HG02623 (cell line): Measurements from ENCODE around the gene MAP7.
"Not testable (repeated sequence)": the region's sequence is repeated elsewhere in the genome, so short reads cannot be mapped to it uniquely, and the experiment has no call there.

Experiments
- ATAC-seq: cut with Tn5 transposase; IDR thresholded peaks from one replicate; pipeline ENCODE4 v1.9.1; 2021; ENCODE audit warnings: moderate library complexity; ENCODE audit not compliant: unreplicated experiment

MAP7 gene

GRCh38 chr6:136471922-136472321 lies 78.3 kb downstream of the MAP7 start:
- ATAC-seq: no peak

DNA sequence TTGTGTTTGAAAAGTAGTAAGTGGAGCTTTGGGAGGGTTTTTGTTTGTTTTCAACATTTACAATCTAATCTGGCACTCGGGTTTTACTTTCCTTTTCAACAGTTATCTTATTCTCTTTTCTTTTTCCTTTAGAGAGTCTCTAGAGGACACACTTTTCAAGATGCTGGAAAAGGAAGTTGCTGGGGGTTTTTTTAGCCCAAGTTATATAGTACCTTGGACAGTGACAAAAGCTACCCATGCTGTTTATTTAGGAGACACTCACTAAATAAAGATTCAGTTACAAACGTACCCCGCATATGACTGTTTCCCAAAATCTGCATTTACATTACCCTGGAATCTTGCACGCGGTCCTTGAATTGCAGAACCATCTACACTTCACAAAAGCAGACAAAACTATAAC lies 78.8 kb downstream of the MAP7 start:
- no peak for ATAC-seq

DNA sequence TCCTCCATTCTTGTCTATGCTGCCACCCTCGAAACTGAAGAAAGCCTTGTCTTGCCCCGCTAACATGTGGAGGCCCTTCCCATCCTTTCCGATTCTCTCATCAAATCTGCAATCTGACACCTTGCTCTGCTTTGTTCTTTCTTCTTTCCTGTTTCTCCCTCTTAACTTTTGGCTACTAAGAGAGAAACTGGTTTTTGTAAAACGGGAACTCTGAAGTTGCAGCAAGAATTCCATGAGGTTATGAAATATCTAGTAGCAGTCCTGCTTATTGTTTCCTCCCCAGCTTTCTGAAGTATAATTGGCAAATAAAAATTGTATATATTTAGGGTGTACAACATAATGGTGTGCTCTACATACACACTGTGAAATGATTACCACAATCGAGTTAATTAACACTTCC lies 80.2 kb downstream of the MAP7 start:
- no peak for ATAC-seq

DNA sequence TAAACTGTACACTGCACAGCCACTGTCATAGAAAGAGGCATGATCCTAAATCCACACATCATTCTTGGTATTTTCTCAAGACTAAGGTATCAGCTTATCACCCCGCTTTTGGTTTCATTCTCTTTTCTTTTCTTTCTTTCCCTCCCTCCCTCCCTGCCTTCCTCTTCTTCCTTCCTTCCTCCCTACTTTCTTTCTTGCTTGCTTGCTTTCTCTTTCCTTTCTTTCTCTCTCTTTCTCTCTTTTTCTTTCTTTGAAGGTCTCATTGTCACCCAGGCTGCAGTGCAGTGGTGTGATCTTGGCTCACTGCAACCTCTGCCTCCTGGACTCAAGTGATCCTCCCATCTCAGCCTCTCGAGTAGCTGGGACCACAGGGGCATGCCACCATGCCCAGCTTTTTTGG lies 81.1 kb downstream of the MAP7 start:
- no peak for ATAC-seq

GRCh38 chr6:136468711-136469110 lies 81.5 kb downstream of the MAP7 start:
- no peak for ATAC-seq

DNA sequence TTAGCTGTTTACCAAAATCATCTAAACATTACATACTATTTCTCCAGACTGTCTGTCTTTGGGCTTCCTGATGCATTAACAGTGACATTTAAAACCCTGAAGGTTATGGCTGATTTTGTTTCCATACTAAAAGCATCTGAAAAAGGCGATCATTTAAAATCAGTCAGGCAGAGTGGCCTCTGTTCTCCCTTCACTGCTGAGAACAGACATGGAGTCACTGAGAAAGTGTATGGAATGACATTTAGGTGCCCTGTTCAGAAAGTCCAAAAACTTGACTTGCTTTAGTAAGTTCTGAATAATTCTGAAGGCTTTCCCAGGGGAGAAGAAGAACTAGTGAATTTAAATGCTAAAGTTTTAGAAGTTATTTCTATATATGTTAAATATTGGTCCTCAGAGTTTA lies 83.0 kb downstream of the MAP7 start:
- no peak for ATAC-seq

DNA sequence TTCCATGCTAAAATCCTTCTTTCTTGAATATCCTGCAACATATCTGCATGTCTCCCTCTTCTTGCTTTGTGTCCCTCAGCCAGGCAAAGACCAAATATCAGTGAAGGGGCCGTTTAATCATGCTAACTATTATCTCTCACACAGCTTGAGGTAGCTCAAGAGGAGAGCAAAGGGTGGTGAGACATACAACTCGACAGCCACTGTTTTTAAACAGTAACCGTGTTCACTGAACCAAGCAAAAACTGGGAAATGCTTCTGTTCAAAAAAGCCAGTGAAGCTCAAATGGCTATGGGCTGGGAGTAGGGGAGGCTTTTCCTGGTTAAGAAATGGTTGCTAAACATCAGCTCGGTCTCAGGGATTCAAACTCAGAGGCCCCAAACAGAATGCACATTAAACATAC lies 83.4 kb downstream of the MAP7 start:
- ATAC-seq: no peak

- ATAC-seq: no peak
Observed at GRCh38 chr6:136465766-136466303, 84.4 kb downstream of the MAP7 start.

- no peak for ATAC-seq
Observed at GRCh38 chr6:136464874-136465273, 85.3 kb downstream of the MAP7 start.

GRCh38 chr6:136464148-136464547 lies 86.1 kb downstream of the MAP7 start:
- peak; percentile 64 for ATAC-seq

- ATAC-seq: no peak
Observed at GRCh38 chr6:136463743-136464142, 86.5 kb downstream of the MAP7 start.

DNA sequence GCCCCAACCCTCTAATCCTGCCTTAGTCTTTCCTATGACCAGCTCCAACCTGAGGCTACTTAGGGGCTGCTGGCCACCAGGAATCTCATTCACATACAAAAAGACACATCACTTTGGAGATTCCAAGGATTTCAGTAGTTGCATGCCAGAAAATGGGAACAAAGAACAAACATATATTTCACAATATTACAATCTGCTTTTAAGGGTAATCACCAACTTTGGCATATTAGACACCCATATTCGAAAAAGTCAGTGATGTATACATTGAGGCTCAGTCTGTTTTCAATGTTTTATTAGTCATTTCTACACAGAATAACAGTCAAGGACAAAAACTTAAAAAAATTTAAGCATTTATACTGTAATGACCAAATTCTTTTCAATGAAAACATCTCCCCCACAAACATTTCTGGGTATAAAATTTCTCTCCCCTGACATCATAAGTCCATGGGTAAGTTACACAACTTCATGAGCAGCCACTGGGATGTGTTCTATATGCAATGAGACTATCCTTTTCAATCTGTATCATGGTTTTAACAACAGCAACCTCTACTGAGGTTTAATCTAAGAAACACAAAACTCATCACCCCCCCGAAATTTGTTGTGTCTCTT lies 103.5 kb downstream of the MAP7 start:
- no peak for ATAC-seq

DNA sequence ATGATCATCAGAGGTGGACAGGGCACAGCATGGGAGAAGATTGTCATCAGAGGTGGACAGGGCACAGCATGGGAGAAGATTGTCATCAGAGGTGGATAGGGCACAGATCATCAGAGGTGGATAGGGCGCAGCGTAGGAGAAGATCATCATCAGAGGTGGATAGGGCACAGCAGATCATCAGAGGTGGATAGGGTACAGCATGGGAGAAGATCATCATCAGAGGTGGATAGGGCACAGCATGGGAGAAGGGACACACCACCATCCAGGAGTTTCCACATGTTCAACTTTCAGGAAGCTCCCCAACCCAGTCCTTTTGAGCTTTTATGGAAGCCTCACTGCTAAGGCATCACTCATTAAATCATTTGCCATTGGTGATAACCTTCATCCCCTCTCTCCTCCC lies 104.1 kb downstream of the MAP7 start:
- no peak for ATAC-seq

DNA sequence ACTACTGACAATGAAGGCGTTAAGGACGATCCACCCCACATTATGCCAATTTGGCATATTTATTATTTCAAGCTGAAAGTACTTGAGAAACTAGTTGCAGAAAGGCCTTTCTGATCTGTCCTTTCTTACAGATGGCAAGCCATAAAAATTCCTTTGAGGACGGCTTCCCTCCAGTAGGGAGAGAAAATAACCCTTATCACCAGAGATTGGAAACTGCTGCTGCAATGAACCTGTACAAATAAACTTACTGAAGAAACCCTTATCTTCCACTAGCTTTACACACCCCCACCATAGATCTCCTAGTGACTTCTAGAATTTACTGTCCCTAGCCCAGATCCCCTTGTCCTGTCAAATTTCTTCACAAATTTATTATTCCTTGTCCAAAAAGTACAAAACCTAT lies 105.2 kb downstream of the MAP7 start:
- no peak for ATAC-seq

DNA sequence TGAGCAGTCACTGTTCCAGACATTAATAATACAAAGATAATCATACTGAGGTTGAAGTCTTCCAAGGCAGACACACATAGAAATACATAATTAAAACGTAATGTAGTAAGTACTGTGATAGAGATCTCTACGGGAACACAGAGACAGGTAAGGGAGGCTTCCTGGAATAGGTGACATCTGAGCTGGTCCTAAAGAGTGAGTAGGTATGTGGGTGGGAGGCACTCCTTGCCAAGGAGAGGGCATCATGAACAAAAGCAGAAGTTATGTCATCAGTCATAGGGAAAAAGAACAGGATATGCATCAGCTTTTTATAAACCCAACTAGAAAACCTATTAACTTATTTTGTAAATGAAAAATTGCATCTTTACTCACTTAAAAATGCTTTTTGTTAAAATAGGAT lies 110.0 kb downstream of the MAP7 start:
- no peak for ATAC-seq

GRCh38 chr6:136439514-136440190 lies 110.6 kb downstream of the MAP7 start:
- ATAC-seq: no peak

GRCh38 chr6:136438441-136438840 lies 111.8 kb downstream of the MAP7 start:
- no peak for ATAC-seq

- ATAC-seq: no peak
Observed at GRCh38 chr6:136437246-136437645, 113.0 kb downstream of the MAP7 start.

DNA sequence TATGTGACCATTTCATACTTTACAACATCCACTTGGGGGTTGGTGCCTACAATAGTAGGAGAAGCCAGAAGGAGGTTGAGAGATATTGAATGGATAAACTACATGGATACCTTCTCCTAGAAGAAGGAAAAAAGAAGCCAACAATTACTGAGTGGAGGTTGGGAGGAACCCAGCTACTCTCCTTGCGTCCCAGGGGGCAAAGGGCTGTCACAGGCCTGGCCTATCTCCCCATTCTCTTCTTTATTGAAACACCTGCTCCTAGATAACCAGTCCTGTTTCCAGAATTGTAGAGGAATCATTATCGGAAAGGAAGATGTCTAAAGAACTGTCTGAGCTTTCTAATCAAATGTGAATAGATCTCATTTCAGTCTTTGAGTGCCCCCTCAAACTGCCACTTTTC lies 115.1 kb downstream of the MAP7 start:
- ATAC-seq: no peak

GRCh38 chr6:136431306-136431705 lies 118.9 kb downstream of the MAP7 start:
- not testable (repeated sequence) for ATAC-seq

DNA sequence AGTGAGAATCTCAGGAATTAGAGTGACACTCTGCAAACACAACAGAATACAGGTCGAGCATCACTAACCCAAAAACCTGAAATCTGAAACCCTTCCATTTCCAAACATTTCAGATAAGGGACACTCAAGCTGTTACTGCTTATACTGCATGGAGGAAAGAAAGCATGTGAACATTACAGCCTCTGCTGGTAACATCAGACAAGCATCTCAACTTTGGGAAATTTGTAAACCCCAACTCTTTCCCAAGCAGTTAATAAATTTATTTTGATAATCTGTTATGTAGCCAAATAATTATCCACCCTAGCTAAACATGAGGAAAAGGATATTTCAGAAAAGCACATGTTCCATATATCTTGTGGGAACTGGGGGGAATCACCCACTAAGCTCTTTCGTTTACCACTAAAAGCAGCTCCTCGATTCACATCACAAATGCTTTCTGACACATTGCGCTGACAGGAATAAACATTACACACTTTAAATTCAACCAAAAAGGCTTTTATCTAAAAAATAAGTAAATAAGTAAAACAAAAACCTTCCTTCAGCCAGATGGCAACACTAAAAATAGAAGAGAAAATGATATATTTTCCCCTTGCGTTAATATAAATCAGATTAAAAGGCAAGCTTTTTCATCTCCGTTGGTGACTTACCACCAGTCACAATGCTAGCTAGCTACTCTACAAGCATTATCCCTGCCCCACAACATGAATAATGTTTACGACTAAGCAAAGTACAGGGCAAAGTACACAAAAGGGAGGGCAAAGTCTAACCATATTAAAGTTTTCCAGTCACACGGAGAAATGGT lies 120.8 kb downstream of the MAP7 start:
- no peak for ATAC-seq

- no peak for ATAC-seq
Observed at GRCh38 chr6:136427378-136427717, 122.9 kb downstream of the MAP7 start.
